SU-DHL-6 (cell line): ENCODE measurements around the gene MTMR10.

Experiments used
- EZH2phosphoT487 ChIP-seq: fragments of 200-600 bp; sonication (generic), shearing (Covaris generic); conservative IDR thresholded peaks from 2 replicates; pipeline ENCODE4 v1.6.1; 2018; ENCODE audit warnings: mild to moderate bottlenecking, antibody characterized with exemption, low read length, moderate library complexity, mixed read lengths
- TF ChIP-seq, protein P1 (sequence below): fragments of 200-600 bp; sonication (generic); IDR thresholded peaks from one replicate; pipeline ENCODE4 v1.5.1; 2017; ENCODE audit warnings: antibody characterized with exemption, mild to moderate bottlenecking, low read length, moderate library complexity; ENCODE audit not compliant: insufficient read depth, poor library complexity, severe bottlenecking

DNA sequence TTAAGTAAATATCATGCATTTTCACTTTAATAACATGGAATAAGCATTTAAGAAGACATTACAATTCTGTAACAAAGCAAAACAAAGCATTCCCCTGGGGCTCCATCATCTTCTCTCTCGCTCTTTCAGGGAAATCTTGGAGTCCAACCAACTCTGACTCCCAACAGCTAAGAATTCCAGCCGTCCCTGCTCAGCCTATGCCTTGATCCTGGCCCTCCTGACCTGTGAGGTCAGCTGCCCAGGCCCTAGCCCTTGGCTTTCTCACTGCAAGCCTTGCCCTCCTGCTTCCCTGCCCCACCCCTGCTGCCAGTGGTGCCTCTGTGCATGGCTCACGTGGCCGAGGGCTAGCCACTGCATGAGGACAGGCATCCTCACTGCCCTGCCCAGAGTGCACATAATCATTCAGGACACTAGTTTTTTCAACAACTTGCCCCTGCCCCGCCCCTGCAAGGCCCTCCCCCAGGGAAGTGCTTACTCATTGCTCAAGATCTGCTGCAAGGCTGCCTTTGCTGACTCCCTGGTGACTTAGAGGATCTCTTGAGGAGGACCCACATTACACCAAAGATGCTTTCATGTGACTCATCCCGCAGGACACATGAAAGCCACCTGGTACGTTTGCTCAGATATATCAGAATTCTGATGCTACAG, 37.6 kb downstream of the MTMR10 start:
- no peak for TF ChIP-seq EZH2phosphoT487
- TF ChIP-seq, protein P1, sequence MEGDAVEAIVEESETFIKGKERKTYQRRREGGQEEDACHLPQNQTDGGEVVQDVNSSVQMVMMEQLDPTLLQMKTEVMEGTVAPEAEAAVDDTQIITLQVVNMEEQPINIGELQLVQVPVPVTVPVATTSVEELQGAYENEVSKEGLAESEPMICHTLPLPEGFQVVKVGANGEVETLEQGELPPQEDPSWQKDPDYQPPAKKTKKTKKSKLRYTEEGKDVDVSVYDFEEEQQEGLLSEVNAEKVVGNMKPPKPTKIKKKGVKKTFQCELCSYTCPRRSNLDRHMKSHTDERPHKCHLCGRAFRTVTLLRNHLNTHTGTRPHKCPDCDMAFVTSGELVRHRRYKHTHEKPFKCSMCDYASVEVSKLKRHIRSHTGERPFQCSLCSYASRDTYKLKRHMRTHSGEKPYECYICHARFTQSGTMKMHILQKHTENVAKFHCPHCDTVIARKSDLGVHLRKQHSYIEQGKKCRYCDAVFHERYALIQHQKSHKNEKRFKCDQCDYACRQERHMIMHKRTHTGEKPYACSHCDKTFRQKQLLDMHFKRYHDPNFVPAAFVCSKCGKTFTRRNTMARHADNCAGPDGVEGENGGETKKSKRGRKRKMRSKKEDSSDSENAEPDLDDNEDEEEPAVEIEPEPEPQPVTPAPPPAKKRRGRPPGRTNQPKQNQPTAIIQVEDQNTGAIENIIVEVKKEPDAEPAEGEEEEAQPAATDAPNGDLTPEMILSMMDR, result no peak
